HUES6 (cell line): ENCODE measurements around the gene KCNC2.

Source experiments
- H3K27ac ChIP-seq: 2 replicates; pipeline ENCODE4 v1.7.0; 2013; ENCODE audit warnings: low read depth, mild to moderate bottlenecking, low read length, inconsistent platforms
- H3K27me3 ChIP-seq: 2 replicates; pipeline ENCODE4 v1.6.1; 2013; ENCODE audit warnings: low read length; ENCODE audit not compliant: control insufficient read depth, insufficient read depth
- H3K36me3 ChIP-seq: 2 replicates; pipeline ENCODE4 v1.6.1; 2013; ENCODE audit warnings: low read length; ENCODE audit not compliant: control insufficient read depth, insufficient read depth
- H3K4me1 ChIP-seq: 2 replicates; pipeline ENCODE4 v1.6.1; 2013; ENCODE audit warnings: low read length; ENCODE audit not compliant: control insufficient read depth, insufficient read depth
- H3K4me3 ChIP-seq: 2 replicates; pipeline ENCODE4 v1.5.1; 2013; ENCODE audit warnings: low read depth, low read length
- H3K9ac ChIP-seq: one replicate; pipeline ENCODE4 v1.6.1; 2013; ENCODE audit warnings: mild to moderate bottlenecking, low read length
- H3K9me3 ChIP-seq: 2 replicates; pipeline ENCODE4 v1.6.1; 2013; ENCODE audit warnings: low read depth, low read length; ENCODE audit not compliant: control insufficient read depth, insufficient read depth

The KCNC2 gene

GRCh38 chr12:75161488-75161887 is 48.2 kb downstream of the KCNC2 start:
- no peaks in the 10 kb centered on the region for H3K4me1 ChIP-seq
- no peaks in the 10 kb centered on the region for H3K27me3 ChIP-seq
- no peaks in the 10 kb centered on the region for H3K36me3 ChIP-seq
- no peak overlapping the region for H3K9ac ChIP-seq
- no peak overlapping the region for H3K27ac ChIP-seq
- no peaks in the 10 kb centered on the region for H3K9me3 ChIP-seq
- no peak overlapping the region for H3K4me3 ChIP-seq

- Histone ChIP-seq H3K4me3 (no peak overlapping the region), H3K9me3 (no peaks in the 10 kb centered on the region), H3K36me3 (no peaks in the 10 kb centered on the region), H3K4me1 (no peaks in the 10 kb centered on the region), H3K27me3 (no peaks in the 10 kb centered on the region), H3K9ac (no peak overlapping the region), H3K27ac (no peak overlapping the region)
Measured at GRCh38 chr12:75157385-75157784, 52.3 kb downstream of the KCNC2 start.

GRCh38 chr12:75155962-75156361 is 53.7 kb downstream of the KCNC2 start:
- Histone ChIP-seq H3K4me3 (no peak overlapping the region), H3K36me3 (no peaks in the 10 kb centered on the region), H3K27ac (no peak overlapping the region), H3K4me1 (no peaks in the 10 kb centered on the region), H3K9ac (no peak overlapping the region), H3K9me3 (no peaks in the 10 kb centered on the region), H3K27me3 (no peaks in the 10 kb centered on the region)

- Histone ChIP-seq H3K4me1 (no peaks in the 10 kb centered on the region), H3K27me3 (no peaks in the 10 kb centered on the region), H3K36me3 (no peaks in the 10 kb centered on the region), H3K4me3 (no peak overlapping the region), H3K9ac (no peak overlapping the region), H3K9me3 (no peaks in the 10 kb centered on the region), H3K27ac (no peak overlapping the region)
Measured at GRCh38 chr12:75154388-75154787, 55.3 kb downstream of the KCNC2 start.

- Histone ChIP-seq H3K27me3 (no peaks in the 10 kb centered on the region), H3K9ac (no peak overlapping the region), H3K9me3 (no peaks in the 10 kb centered on the region), H3K36me3 (no peaks in the 10 kb centered on the region), H3K27ac (no peak overlapping the region), H3K4me1 (no peaks in the 10 kb centered on the region), H3K4me3 (no peak overlapping the region)
Measured at GRCh38 chr12:75139196-75139595, 70.4 kb downstream of the KCNC2 start.

- H3K4me3 ChIP-seq: no peak overlapping the region
- H3K27ac ChIP-seq: no peak overlapping the region
- no peaks in the 10 kb centered on the region for H3K27me3 ChIP-seq
- H3K4me1 ChIP-seq: no peaks in the 10 kb centered on the region
- H3K9me3 ChIP-seq: no peaks in the 10 kb centered on the region
- H3K9ac ChIP-seq: no peak overlapping the region
- no peaks in the 10 kb centered on the region for H3K36me3 ChIP-seq
Measured at GRCh38 chr12:75137896-75138295, 71.7 kb downstream of the KCNC2 start.

GRCh38 chr12:75135026-75135425 is 74.6 kb downstream of the KCNC2 start:
- Histone ChIP-seq H3K36me3 (no peaks in the 10 kb centered on the region), H3K4me1 (no peaks in the 10 kb centered on the region), H3K4me3 (no peak overlapping the region), H3K9ac (no peak overlapping the region), H3K9me3 (no peaks in the 10 kb centered on the region), H3K27me3 (no peaks in the 10 kb centered on the region), H3K27ac (no peak overlapping the region)

- H3K27ac ChIP-seq: no peak overlapping the region
- no peaks in the 10 kb centered on the region for H3K9me3 ChIP-seq
- H3K36me3 ChIP-seq: no peaks in the 10 kb centered on the region
- no peak overlapping the region for H3K9ac ChIP-seq
- H3K4me3 ChIP-seq: no peak overlapping the region
- H3K4me1 ChIP-seq: no peaks in the 10 kb centered on the region
- no peaks in the 10 kb centered on the region for H3K27me3 ChIP-seq
Measured at GRCh38 chr12:75130811-75131210, 78.8 kb downstream of the KCNC2 start.

- Histone ChIP-seq H3K9me3 (no peaks in the 10 kb centered on the region), H3K4me1 (no peaks in the 10 kb centered on the region), H3K4me3 (no peak overlapping the region), H3K9ac (no peak overlapping the region), H3K27ac (no peak overlapping the region), H3K36me3 (no peaks in the 10 kb centered on the region), H3K27me3 (no peaks in the 10 kb centered on the region)
Measured at GRCh38 chr12:75129275-75129674, 80.4 kb downstream of the KCNC2 start.

- Histone ChIP-seq H3K27ac (no peak overlapping the region), H3K27me3 (no peaks in the 10 kb centered on the region), H3K9me3 (no peaks in the 10 kb centered on the region), H3K36me3 (no peaks in the 10 kb centered on the region), H3K4me1 (no peaks in the 10 kb centered on the region), H3K9ac (no peak overlapping the region), H3K4me3 (no peak overlapping the region)
Measured at GRCh38 chr12:75121036-75121705, 88.5 kb downstream of the KCNC2 start.

- Histone ChIP-seq H3K27me3 (no peaks in the 10 kb centered on the region), H3K9ac (no peak overlapping the region), H3K36me3 (no peaks in the 10 kb centered on the region), H3K4me1 (no peaks in the 10 kb centered on the region), H3K4me3 (no peak overlapping the region), H3K27ac (no peak overlapping the region), H3K9me3 (no peaks in the 10 kb centered on the region)
Measured at GRCh38 chr12:75120311-75120711, 89.3 kb downstream of the KCNC2 start.
